Activated T-helper 2 cell treated with anti-CD3 and anti-CD28 coated beads, Interferon-gamma antibody, Interleukin-2, Interleukin-4, amounts not matched to agents 10 μg/mL and 5 μg/mL and 100 μg/mL, durations not matched to agents 14 hours and 24 hours and 36 hours (primary cell): ENCODE data around the gene PTPRD. TPM values are rescaled to one million over a fixed set of nuclear protein-coding genes. Genes with fewer than 3 reads are reported as not detected.

Experiments
- DNase-seq: peaks from one replicate; pipeline ENCODE4 v3.0.0; 2021; ENCODE audit warnings: low spot score
- H3K27ac Mint-ChIP-seq: one replicate; pipeline ENCODE4 v1.8.0; 2021; ENCODE audit warnings: mixed read lengths
- H3K27me3 Mint-ChIP-seq: one replicate; pipeline ENCODE4 v1.8.0; 2021; ENCODE audit warnings: low read depth, mixed read lengths
- H3K36me3 Mint-ChIP-seq: one replicate; pipeline ENCODE4 v1.8.0; 2021; ENCODE audit warnings: low read depth, mixed read lengths
- H3K4me1 Mint-ChIP-seq: one replicate; pipeline ENCODE4 v1.8.0; 2021; ENCODE audit warnings: low read depth, mixed read lengths
- H3K4me3 Mint-ChIP-seq: one replicate; pipeline ENCODE4 v1.8.0; 2021; ENCODE audit warnings: low read depth, mild to moderate bottlenecking, moderate library complexity, mixed read lengths
- H3K9me3 Mint-ChIP-seq: one replicate; pipeline ENCODE4 v1.8.0; 2021; ENCODE audit warnings: mixed read lengths
- intact Hi-C: fragments of 100-400 bp; cut with micrococcal nuclease; formaldehyde crosslinking; loops from one replicate; pipeline ENCODE4 v1.15.1; 2023
- total RNA-seq: library from RNA; stranded (reverse); gene quantifications from 2 replicates; pipeline ENCODE4 v1.2.3, GENCODE V29; 2022

The PTPRD gene
- total RNA-seq, 1 donor from 2014 or later = 1.5 TPM

DNA sequence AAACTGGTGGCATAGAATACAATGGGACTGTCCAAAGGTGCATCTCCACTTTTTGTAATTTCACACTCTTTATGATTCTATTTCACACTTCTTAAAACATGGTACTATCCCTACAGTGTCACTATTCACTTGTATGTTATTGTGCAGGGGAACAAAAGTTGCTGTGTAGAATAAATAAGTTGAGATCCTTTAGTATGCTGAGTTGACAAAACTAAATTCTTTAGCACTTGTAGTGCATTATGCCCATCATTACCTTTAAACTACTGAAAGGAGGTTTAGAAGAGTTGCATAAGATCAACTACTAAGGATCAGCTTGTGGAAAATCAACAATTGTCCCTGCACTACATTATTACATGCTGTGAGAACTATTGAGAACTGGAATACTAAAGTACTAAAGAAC, 1380.9 kb downstream of the PTPRD start:
- peaks cover 19% of the 10 kb centered on the region for H3K9me3 Mint-ChIP-seq
- H3K27ac Mint-ChIP-seq = no peak overlapping the region
- intact Hi-C loops = no loop called here
- no peaks in the 10 kb centered on the region for H3K36me3 Mint-ChIP-seq
- no peaks in the 10 kb centered on the region for H3K27me3 Mint-ChIP-seq
- no peaks in the 10 kb centered on the region for H3K4me1 Mint-ChIP-seq
- no peak for DNase-seq
- no peak overlapping the region for H3K4me3 Mint-ChIP-seq

DNA sequence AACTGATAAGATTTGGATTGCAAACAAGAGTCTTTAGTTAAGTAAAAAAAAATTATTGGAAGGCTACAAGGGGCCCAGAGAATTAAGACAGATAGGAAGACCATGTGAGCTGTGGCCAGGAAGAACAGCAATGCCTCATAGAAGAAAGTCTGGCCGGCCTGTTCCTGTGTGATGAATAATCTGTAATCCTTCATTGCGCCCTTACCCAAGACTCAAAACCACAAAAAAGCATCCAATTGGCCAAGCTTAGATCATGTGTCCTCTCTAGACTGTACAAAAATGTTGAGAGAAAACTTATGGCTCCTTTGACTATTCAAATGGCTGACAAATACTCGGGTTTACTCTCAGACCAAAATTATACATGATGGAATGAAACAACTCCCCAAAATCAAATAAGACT, 1383.5 kb downstream of the PTPRD start:
- no peaks in the 10 kb centered on the region for H3K4me1 Mint-ChIP-seq
- H3K27ac Mint-ChIP-seq = no peak overlapping the region
- no peaks in the 10 kb centered on the region for H3K36me3 Mint-ChIP-seq
- H3K27me3 Mint-ChIP-seq = no peaks in the 10 kb centered on the region
- no peak overlapping the region for H3K4me3 Mint-ChIP-seq
- intact Hi-C loops = no loop called here
- no peak for DNase-seq
- H3K9me3 Mint-ChIP-seq = peaks cover 8% of the 10 kb centered on the region

DNA sequence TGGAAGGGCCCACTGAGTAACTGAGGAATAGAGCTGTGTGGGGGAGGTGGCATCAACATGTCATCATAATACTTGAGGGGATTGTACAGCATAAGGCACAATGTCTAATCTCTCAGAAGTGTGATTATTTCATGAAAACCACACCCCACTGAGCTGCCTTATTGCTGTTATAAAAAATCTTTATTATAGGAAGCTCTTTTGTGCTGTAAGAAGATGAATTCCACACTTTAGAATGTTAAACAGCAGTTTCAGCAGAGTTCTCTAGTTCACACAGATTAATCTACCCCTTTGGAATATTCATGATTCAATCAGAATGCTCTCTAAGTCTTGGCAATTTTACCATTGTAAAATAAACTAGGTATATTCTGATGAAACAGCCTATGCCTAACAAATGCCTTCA, 1389.6 kb downstream of the PTPRD start:
- H3K4me3 Mint-ChIP-seq = no peak overlapping the region
- H3K4me1 Mint-ChIP-seq = no peaks in the 10 kb centered on the region
- DNase-seq = no peak

GRCh38 chr9:9222730-9223129, 1390.1 kb downstream of the PTPRD start:
- intact Hi-C loops = no loop called here
- H3K27ac Mint-ChIP-seq = no peak overlapping the region
- H3K27me3 Mint-ChIP-seq = no peaks in the 10 kb centered on the region
- H3K4me3 Mint-ChIP-seq = no peak overlapping the region
- no peaks in the 10 kb centered on the region for H3K36me3 Mint-ChIP-seq
- H3K4me1 Mint-ChIP-seq = no peaks in the 10 kb centered on the region
- no peak for DNase-seq
- H3K9me3 Mint-ChIP-seq = no peaks in the 10 kb centered on the region

More for the DNA sequence above, 1389.6 kb downstream of the PTPRD start:
- no peaks in the 10 kb centered on the region for H3K36me3 Mint-ChIP-seq
- no peaks in the 10 kb centered on the region for H3K9me3 Mint-ChIP-seq
- intact Hi-C loops = no loop called here
- H3K27me3 Mint-ChIP-seq = no peaks in the 10 kb centered on the region
- no peak overlapping the region for H3K27ac Mint-ChIP-seq

DNA sequence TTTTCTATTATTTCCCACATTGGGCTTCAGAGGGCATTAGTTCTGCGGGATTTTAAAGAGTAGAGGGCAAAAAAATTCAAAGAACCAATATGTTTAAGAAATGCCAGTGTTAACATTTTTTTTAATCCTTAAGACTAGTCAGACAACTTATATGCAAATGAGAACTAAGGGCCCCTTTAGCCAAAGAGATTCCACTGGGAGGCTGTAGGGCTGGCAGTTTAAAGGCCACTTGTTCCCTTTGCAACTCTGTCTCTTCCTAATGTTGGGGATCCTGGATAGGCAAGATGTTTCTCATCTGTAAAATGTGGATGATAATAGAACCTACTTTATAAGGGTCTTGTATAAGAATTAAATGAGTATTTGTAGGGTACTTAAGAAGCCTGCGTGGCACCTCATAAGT, 1395.9 kb downstream of the PTPRD start:
- Mint-ChIP-seq H3K4me1 (no peaks in the 10 kb centered on the region), H3K27me3 (no peaks in the 10 kb centered on the region), H3K27ac (no peak overlapping the region), H3K36me3 (no peaks in the 10 kb centered on the region), H3K9me3 (no peaks in the 10 kb centered on the region), H3K4me3 (no peak overlapping the region)
- intact Hi-C loops = no loop called here
- DNase-seq = no peak

GRCh38 chr9:9215050-9215449, 1397.8 kb downstream of the PTPRD start:
- intact Hi-C loops = no loop called here
- Mint-ChIP-seq H3K4me3 (no peak overlapping the region), H3K9me3 (no peaks in the 10 kb centered on the region), H3K4me1 (no peaks in the 10 kb centered on the region), H3K27me3 (no peaks in the 10 kb centered on the region), H3K27ac (no peak overlapping the region), H3K36me3 (no peaks in the 10 kb centered on the region)
- no peak for DNase-seq

GRCh38 chr9:9214066-9214465, 1398.7 kb downstream of the PTPRD start:
- intact Hi-C loops = no loop called here
- Mint-ChIP-seq H3K4me3 (no peak overlapping the region), H3K27me3 (no peaks in the 10 kb centered on the region), H3K4me1 (no peaks in the 10 kb centered on the region), H3K27ac (no peak overlapping the region), H3K9me3 (no peaks in the 10 kb centered on the region), H3K36me3 (no peaks in the 10 kb centered on the region)
- no peak for DNase-seq

- Mint-ChIP-seq H3K4me3 (no peak overlapping the region), H3K36me3 (no peaks in the 10 kb centered on the region)
- intact Hi-C loops = no loop called here
These were observed 1399.8 kb downstream of the PTPRD start for GRCh38 chr9:9212963-9213362.

GRCh38 chr9:9202276-9202675, 1410.5 kb downstream of the PTPRD start:
- no peaks in the 10 kb centered on the region for H3K27me3 Mint-ChIP-seq
- H3K36me3 Mint-ChIP-seq = no peaks in the 10 kb centered on the region
- H3K27ac Mint-ChIP-seq = no peak overlapping the region
- H3K4me1 Mint-ChIP-seq = no peaks in the 10 kb centered on the region
- no peak overlapping the region for H3K4me3 Mint-ChIP-seq
- DNase-seq = no peak
- H3K9me3 Mint-ChIP-seq = no peaks in the 10 kb centered on the region
- intact Hi-C loops = no loop called here

More at GRCh38 chr9:9212963-9213362, 1399.8 kb downstream of the PTPRD start:
- Mint-ChIP-seq H3K27me3 (no peaks in the 10 kb centered on the region), H3K4me1 (no peaks in the 10 kb centered on the region), H3K9me3 (no peaks in the 10 kb centered on the region), H3K27ac (no peak overlapping the region)
- DNase-seq = no peak

DNA sequence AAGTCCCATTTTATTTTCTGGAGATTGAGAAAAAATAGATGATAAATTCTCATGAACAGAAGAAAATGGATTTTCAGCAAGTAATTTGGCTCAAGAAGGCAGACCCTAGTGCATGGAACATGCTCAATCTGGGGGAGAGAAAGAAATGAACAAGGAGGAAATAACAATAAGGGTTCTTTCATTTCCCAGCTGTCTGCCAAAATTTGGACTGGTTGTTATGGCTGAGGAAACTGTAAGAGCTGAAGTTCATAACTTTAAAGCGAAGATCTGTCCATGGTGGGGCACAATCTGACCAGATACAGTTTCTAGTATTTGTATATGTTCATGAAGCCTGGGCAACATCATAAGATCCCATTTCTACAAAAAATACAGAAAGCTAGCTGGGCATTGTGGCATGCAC, 1426.7 kb downstream of the PTPRD start:
- H3K27me3 Mint-ChIP-seq = no peaks in the 10 kb centered on the region
- no peak overlapping the region for H3K4me3 Mint-ChIP-seq
- intact Hi-C loops = no loop called here
- no peak for DNase-seq
- H3K36me3 Mint-ChIP-seq = no peaks in the 10 kb centered on the region
- H3K4me1 Mint-ChIP-seq = no peaks in the 10 kb centered on the region
- H3K9me3 Mint-ChIP-seq = peaks cover 5% of the 10 kb centered on the region
- no peak overlapping the region for H3K27ac Mint-ChIP-seq

GRCh38 chr9:9182431-9182830, 1430.4 kb downstream of the PTPRD start:
- H3K27ac Mint-ChIP-seq = no peak overlapping the region
- no peaks in the 10 kb centered on the region for H3K9me3 Mint-ChIP-seq
- H3K4me3 Mint-ChIP-seq = no peak overlapping the region
- intact Hi-C loops = no loop called here
- no peaks in the 10 kb centered on the region for H3K4me1 Mint-ChIP-seq
- no peaks in the 10 kb centered on the region for H3K27me3 Mint-ChIP-seq
- H3K36me3 Mint-ChIP-seq = no peaks in the 10 kb centered on the region
- DNase-seq = no peak

GRCh38 chr9:9177081-9177480, 1435.7 kb downstream of the PTPRD start:
- H3K27me3 Mint-ChIP-seq = no peaks in the 10 kb centered on the region
- H3K36me3 Mint-ChIP-seq = no peaks in the 10 kb centered on the region
- no peaks in the 10 kb centered on the region for H3K4me1 Mint-ChIP-seq
- DNase-seq = no peak
- no peak overlapping the region for H3K27ac Mint-ChIP-seq
- peaks cover 3% of the 10 kb centered on the region for H3K9me3 Mint-ChIP-seq
- H3K4me3 Mint-ChIP-seq = no peak overlapping the region
- intact Hi-C loops = no loop called here

GRCh38 chr9:9174358-9174757, 1438.4 kb downstream of the PTPRD start:
- H3K4me3 Mint-ChIP-seq = no peak overlapping the region
- DNase-seq = no peak
- intact Hi-C loops = no loop called here
- H3K27me3 Mint-ChIP-seq = no peaks in the 10 kb centered on the region
- H3K36me3 Mint-ChIP-seq = no peaks in the 10 kb centered on the region
- no peak overlapping the region for H3K27ac Mint-ChIP-seq
- H3K4me1 Mint-ChIP-seq = no peaks in the 10 kb centered on the region
- peaks cover 3% of the 10 kb centered on the region for H3K9me3 Mint-ChIP-seq

DNA sequence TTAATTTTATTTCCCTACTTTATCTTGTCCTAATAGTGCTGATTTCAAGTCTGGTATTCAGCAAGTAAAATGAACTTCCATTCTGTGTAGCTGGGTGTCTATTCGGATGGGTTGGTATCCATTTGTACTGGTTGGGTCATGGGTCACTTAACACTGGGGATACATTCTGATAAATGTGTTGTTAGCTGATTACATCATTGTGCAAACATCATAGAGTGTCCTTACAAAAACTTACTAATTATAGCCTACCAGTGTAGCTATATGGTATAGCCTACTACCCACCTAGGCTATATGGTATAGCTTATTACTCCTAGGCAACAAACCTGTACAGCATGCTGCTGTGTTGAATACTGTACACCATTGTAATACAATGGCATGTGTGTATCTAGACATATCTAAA, 1439.5 kb downstream of the PTPRD start:
- Mint-ChIP-seq H3K27me3 (no peaks in the 10 kb centered on the region), H3K36me3 (no peaks in the 10 kb centered on the region), H3K9me3 (peaks cover 3% of the 10 kb centered on the region), H3K27ac (no peak overlapping the region), H3K4me1 (no peaks in the 10 kb centered on the region), H3K4me3 (no peak overlapping the region)
- intact Hi-C loops = no loop called here
- no peak for DNase-seq
